Kidney glomerular epithelial cell (primary cell): ENCODE measurements around the gene TJP2.

Experiments used
- DNase-seq: peaks from one replicate; lab custom pipeline; 2025; lab: John Stamatoyannopoulos, UW

TJP2 gene

GRCh38 chr9:69234683-69235082 lies 60.6 kb downstream of the TJP2 start:
- DNase-seq = no peak

- no peak for DNase-seq
These were observed 62.1 kb downstream of the TJP2 start for GRCh38 chr9:69236188-69236587.

- DNase-seq = no peak
These were observed 63.7 kb downstream of the TJP2 start for GRCh38 chr9:69237702-69238295.

GRCh38 chr9:69243116-69243515 lies 69.0 kb downstream of the TJP2 start:
- no peak for DNase-seq

GRCh38 chr9:69246629-69247028 lies 72.6 kb downstream of the TJP2 start:
- no peak for DNase-seq

GRCh38 chr9:69248005-69248404 lies 73.9 kb downstream of the TJP2 start:
- no peak for DNase-seq

- no peak for DNase-seq
These were observed 75.3 kb downstream of the TJP2 start for GRCh38 chr9:69249337-69249736.

GRCh38 chr9:69250681-69251080 lies 76.6 kb downstream of the TJP2 start:
- no peak for DNase-seq

GRCh38 chr9:69252436-69252835 lies 78.4 kb downstream of the TJP2 start:
- no peak for DNase-seq

- no peak for DNase-seq
These were observed 79.0 kb downstream of the TJP2 start for GRCh38 chr9:69253057-69253456.

- no peak for DNase-seq
These were observed 80.1 kb downstream of the TJP2 start for GRCh38 chr9:69254223-69254622.

- no peak for DNase-seq
These were observed 81.5 kb downstream of the TJP2 start for GRCh38 chr9:69255591-69255990.

GRCh38 chr9:69258551-69258950 lies 84.5 kb downstream of the TJP2 start:
- DNase-seq = no peak

- DNase-seq = no peak
These were observed 86.1 kb downstream of the TJP2 start for GRCh38 chr9:69260161-69260560.

GRCh38 chr9:69261636-69262035 lies 87.6 kb downstream of the TJP2 start:
- no peak for DNase-seq

- DNase-seq = no peak
These were observed 90.4 kb downstream of the TJP2 start for GRCh38 chr9:69264526-69264925.

GRCh38 chr9:69265891-69266290 lies 91.8 kb downstream of the TJP2 start:
- DNase-seq = no peak

GRCh38 chr9:69272212-69272611 lies 98.1 kb downstream of the TJP2 start:
- DNase-seq = no peak

- no peak for DNase-seq
These were observed 99.1 kb downstream of the TJP2 start for GRCh38 chr9:69273161-69273560.

- DNase-seq = no peak
These were observed 102.7 kb downstream of the TJP2 start for GRCh38 chr9:69276775-69277174.

GRCh38 chr9:69279084-69279731 lies 105.1 kb downstream of the TJP2 start:
- no peak for DNase-seq

- DNase-seq = no peak
These were observed 105.7 kb downstream of the TJP2 start for GRCh38 chr9:69279733-69280132.

GRCh38 chr9:69283003-69283402 lies 108.9 kb downstream of the TJP2 start:
- no peak for DNase-seq

- DNase-seq = no peak
These were observed 118.0 kb downstream of the TJP2 start for GRCh38 chr9:69292078-69292477.
